ENCODE measurements around the gene SHC1.

DNA sequence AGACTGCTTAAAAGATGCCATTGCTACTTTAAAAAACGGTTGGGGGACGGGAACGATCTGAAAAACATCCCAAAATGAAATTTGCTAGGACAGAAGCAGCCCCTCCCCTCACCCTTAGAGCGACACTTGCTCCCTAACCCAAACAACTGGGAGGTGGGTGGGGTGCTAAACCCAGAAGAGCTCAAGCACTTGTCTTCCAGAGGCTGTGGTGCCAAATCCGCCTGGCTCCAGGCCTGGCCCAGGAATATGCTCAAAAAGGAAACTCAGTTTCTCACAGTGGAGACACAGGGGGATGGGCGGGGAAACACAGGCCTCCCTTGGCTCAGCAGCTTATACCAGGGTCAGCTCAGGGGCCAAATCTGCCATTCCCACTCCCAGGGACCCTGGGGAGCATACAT, 14.0 kb downstream of the SHC1 start:
- TF ChIP-seq ZNF384 (IDR thresholded peaks at IDR 0.05) (no peak), ARNT (IDR thresholded peaks at IDR 0.05) (no peak), TARDBP (IDR thresholded peaks at IDR 0.05) (no peak), FOXA1 (IDR thresholded peaks at IDR 0.05) (no peak), L3MBTL2 (conservative IDR thresholded peaks at IDR 0.05) (no peak), FOXM1 (IDR thresholded peaks at IDR 0.05; ENCODE audit: borderline replicate concordance) (no peak), BHLHE40 (IDR thresholded peaks at IDR 0.05; ENCODE audit: borderline replicate concordance) (no peak), SUZ12 (IDR thresholded peaks at IDR 0.05) (no peak), FOXK2 (IDR thresholded peaks at IDR 0.05) (no peak), SP1 (IDR thresholded peaks at IDR 0.05) (no peak), NFRKB (IDR thresholded peaks at IDR 0.05) (no peak)

All from HEK293T (cell line).